NCI-H2107 (cell line): ENCODE results near the gene PRKCE.

Experiments
- DNase-seq: peaks from one replicate; lab custom pipeline; 2025; lab: John Stamatoyannopoulos, UW

PRKCE gene

DNA sequence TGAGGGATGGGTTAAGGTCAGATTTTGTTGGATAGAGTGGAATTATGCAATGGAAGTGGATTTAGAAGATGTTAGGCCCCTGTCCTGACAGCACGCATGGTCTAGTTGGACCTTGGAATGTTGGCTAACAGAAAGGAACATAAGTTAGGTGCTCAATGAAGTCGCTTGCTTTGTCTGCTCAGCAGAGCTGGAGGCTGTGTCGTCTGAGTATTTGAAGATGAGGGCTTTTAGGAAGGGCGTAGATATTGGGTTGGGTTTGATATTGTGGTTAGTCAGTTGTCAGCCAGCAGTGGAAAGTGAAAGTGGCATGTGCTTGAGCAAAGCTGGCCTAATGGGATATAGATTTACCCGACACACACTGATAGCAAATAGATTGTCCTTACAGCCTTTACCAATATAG lies 239.3 kb downstream of the PRKCE start:
- peak; percentile 34 for DNase-seq

DNA sequence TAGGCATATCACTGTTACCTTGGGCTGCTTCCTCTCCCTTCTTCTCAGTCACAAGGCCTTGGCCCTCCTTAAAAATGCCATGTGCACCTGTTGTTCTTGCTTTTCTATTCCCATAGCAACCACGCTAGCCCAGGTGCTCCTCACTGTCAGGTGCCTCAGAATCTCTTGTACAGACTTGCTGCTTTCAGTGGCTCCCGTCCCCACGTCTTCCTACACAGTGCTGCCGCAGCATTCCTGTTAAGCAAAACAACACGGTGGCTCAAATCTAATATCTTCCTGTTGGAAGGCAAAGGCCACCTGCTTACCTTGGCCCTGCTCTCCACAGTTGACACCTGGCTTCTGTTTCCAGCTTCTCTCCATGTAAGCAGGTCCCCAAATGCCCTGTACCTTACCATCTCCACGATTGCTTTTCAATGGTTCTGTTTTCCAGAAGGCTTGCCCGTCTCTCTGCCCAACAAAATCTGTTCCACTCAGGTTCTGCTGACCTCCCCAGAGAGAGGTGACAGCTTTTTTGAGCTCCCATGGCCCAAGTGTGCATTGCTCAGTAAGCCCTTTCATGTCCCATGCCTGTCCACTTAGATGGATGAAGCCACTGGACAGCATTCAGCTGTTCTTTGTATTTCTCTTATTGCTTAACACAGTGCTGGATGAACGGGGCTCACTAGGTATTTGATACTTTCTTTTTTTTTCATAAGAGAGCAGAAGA lies 240.4 kb downstream of the PRKCE start:
- peak; percentile 63 for DNase-seq

DNA sequence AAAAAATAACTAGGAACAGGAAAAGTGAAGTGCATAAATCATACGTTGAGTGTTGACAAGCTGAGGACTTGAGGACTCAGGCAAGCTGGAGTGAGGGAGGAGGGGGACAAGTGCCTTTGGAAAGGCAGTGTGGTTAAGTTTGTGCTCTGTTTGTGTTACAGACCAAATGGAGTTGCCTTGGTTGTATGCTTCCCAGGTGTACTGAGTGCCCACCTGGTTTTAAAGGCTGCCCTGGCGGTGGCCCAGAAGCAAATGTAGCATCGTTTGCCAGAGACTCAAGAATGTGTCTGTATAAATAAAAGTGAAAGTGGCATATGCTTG lies 240.9 kb downstream of the PRKCE start:
- DNase-seq = peak; percentile 61

DNA sequence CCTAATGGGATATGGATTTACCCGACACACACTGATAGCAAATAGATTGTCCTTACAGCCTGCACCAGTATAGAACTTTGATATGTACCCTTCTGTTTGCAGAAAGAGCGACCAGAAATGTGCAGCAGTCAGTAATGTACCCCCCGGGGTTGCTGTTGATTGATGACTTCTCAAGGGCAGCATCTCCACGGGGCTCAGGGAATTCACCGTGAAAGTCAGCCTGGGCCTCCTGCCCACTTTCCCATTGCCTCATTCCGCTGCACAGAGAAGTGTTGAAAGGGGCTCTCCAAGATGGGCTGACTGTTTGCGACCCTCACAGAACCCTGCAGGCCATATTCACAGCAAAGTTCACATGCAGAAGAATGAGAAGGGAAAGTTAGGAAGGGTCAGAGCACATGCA lies 241.3 kb downstream of the PRKCE start:
- DNase-seq = no peak

DNA sequence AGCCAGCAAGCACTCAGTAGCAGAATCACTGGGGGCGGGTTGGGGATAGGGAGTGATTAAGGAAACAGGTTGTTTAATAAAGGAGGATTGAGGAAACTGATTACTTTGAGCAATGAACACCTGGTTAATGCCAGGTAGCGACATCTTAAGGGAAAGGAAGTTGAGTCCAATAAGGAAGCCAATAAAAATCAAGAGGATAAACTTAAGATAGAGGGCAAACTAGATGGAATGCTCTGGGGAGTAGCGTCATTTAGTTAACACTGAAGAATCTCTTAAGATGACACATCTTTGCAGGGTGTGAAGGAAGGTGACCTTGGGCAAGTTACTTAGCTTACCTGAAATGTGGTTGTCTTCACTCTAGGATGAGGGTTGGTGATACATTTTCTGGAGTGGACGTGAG lies 242.7 kb downstream of the PRKCE start:
- DNase-seq = no peak

DNA sequence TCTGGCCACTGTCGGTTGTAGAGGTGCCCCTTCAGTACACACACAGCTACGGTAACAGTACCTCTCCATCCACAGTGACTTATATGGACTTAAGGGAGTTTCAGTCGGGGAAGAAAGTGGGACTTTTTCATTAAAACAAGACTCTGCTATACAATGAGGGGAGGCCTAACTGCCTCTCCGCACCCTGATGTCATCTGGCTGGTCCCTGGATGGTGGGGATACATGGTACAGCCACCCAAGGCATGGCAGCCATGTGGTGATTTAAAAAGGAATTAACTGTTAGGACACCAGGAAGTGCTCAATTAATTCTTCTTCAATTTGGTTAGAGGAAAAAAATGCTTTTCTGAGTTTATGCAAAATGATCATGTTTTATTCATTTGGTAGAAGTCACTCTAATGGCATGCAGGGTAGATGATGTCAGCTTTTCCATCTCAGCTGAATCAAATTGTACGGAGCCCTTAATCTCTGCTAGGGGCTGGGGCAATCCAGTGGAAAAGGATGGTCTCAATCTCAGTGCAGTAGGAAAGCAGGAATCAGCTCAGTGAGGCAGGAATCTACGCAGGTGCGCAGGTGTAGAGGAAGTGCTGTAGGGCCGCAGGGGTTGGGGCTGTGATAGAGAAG lies 243.9 kb downstream of the PRKCE start:
- DNase-seq = no peak

DNA sequence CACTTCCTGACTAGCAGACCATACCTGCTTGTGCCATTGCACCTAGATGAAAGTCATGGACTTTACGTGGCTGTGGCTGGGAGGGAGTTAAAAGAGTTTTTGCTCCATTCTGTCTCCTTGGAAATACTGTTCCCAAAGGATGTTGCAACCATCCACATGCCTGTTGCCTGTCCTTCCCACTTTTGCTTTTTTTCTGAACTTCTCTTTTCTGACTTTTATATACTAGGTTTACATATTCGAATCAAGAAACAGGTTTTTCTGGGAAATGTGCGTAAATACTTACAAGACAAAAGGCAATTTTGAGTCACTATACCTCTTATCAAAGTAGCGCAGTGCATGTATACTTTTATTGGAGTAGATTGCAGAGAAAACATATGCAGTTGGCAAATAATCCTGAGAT lies 244.8 kb downstream of the PRKCE start:
- DNase-seq = no peak

DNA sequence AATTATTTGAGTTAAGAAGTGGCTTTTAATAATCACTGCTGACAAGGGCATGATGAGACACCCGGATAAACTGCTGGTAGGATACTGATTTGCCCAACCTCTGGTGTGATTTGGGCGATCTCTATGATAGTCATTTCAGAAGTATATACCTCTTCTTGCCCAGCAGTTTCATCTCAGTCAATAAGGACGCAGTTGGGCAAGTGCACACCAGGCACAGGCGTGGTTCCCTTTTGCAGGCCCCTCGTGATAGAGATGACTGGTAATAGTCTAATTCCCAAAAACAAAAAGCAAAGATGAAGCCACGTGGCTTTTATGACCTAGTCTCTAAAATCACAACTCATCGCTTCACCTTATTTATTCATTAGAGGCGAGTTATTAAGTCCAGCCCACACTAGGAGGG lies 246.4 kb downstream of the PRKCE start:
- no peak for DNase-seq

DNA sequence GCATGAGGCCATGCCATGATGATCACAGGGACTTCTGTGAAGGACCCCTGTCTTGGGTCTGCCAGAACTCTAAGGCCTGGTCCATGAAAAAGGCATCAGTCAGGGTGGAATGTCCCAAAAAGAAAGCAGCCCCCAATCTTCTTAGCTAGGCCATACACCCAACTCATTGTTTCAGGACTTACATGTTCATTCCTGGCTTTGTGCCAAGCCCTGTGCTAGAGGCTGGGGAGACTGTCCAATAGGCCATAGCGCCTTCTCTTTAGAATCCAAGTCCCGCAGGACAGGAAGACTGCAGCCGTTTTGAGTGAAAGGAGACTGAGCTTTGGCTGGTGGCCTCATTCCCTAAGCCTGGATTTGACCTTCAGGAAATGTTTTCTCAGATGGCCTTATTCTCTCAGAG lies 247.3 kb downstream of the PRKCE start:
- DNase-seq = no peak

DNA sequence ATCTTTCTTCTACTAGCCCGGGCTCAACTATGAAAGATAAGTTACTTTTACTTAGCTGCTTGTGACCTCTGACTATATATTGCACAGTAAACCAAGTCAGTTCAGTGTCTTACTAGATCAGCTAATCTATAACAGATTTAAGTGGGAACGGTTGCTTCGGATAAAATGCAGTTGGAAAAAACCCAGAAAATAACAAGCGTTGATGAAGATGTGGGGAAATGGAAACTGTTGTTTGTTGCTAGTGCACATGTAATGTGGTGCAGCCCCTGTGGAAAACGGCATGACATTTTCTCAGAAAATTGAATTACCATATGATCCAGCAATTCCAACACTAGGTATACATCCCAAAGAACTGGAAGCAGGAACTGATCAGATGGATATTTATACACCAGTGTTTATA lies 248.5 kb downstream of the PRKCE start:
- DNase-seq = no peak

DNA sequence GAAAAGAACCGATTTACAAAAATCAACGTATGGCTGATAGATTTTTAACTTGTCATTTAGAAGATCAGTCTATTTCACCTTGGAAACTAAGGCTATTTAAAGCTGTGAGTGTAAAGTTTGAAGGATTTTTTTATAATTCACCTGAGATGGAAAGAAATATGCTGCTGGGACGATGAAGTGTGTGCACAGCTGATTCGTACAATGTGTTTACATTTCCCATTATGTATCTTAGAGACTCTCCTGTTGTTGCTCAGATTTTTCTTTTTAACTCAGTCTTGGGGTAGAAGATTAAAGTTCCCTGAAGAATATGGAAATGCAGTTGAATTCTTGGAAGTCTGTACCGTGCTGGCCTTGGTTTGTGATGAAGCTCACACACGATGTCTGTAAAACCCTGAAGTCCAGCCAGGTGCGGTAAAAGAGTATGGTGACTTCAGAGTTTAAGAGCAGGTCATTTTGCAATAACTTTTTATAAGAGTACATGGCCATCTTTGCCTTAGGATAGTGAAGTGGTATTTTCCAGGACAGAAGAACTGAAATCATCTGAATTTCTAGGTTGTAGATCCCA lies 250.1 kb downstream of the PRKCE start:
- DNase-seq = no peak

DNA sequence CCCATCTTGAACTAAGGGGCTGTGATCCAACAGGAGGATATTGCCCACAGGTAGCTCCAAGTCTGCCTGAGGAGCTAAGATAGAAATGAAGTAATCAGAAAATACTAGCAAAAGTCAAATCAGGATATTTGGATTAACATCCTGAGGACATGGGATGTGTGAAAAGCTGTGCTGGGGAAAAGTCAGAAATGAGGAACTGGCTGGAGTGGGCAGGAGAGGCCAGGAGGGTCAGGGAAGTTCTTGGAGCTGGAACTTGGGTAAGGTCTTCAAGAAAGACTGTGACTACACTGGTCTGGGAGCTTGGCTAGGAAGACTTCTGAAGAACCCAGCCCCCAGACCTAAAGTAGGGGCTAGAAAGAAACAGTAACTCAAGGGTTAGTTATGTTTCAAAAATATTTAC lies 250.9 kb downstream of the PRKCE start:
- DNase-seq = no peak

DNA sequence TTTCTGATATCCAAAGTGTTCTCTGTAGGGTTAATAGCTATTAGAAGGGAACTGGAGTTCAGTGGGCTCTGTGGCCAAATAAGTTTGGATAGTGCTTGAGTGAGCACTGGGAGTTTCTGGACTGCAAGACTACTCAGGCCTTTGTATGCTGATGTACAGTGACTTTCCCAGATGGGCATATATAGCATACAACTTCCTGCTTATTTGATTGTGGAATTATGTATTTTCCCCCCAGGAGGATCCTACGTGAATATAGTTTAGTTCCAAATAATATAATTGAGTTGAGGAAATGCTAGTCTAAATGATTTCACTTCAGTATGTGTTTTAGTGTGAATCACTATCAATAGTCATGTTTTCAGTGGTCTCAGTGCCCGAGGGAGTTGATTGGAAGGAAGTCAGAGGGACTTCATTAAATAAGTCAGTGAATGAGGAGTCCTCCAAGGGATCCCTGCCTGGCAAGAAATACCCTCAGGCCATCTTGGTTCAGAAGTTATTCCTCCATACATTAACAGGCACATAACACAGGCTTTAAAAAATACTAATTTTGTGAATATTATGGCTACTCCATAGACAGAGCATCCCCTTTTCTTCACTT lies 251.4 kb downstream of the PRKCE start:
- no peak for DNase-seq

DNA sequence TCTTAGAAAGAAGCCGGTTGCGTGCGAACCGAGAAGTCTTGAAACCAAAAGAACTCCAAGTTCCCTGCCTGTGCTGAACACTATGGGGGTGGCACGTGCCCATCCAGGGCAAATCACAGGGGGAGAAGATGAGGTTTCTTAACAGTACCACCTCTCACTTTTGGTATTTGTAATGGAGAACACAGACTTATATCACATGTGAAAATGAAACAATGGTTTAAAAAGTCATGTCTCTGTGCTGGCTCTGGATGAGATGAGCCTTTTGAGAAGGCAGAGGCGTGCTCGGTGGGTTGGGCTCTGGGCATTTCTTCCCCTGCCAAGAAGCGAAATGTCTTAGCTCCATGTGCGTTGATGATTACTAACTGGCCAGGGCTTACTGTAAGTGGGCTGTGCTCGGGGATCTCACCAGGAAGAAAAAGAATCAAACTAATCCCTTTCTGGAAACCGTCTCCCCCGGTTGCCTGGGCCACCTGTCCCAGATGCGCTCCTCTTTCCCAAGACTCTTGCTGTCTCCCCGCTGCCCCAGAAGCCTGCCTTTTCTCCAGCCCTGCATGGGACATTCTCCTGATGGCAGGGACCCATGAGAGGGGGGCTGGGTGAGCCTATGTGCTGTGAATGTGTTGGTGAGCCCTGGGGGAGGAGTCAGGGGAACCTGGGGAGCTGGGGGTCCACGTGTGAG lies 252.9 kb downstream of the PRKCE start:
- DNase-seq = no peak

DNA sequence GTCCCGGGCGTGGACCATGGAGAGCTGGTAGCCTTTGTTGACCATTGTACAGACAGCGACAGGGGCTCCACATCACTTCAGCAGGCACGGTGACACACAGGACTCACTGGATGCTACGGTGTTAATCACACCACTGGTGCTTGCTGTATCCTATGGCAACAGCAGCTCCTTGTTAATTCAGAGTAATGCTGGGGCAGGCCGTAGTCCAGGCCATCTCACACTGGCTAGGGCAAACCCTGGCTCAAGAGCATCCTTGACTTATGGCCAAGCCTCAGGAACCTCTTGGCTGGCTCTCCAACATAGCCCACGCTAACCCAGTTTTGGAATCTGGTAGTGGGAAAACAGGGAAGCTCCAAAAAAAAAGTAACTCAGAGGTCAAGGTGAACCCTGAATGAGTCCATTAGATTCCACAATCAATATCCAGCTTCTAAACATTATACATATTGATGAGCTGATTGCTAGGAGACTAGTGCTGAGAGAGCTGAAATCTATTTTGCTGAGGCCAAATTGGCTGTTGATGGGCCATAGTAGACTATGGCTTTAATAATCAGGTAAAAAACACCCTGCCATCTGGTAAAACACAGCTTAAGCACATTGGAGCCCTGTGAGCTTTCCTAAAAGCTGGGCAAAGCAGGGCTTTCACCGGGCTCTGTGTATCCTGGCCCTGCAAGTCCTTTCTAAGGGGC lies 253.6 kb downstream of the PRKCE start:
- DNase-seq = no peak

DNA sequence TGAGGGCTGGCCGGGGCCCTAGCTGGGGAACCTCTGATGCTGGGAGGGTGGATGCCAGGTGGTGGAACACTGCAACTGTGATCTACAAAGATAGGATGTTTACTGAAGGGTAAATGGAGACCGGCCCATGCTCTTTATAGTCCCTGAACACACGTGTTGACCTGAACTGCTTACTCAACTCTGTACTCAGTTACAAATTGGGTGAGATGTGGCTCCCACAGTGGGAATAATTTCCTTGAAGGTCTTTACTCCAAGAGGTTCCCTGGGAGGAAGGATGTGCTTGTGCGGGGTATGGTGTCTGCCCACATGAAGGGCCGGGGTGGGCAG lies 254.1 kb downstream of the PRKCE start:
- DNase-seq = no peak

DNA sequence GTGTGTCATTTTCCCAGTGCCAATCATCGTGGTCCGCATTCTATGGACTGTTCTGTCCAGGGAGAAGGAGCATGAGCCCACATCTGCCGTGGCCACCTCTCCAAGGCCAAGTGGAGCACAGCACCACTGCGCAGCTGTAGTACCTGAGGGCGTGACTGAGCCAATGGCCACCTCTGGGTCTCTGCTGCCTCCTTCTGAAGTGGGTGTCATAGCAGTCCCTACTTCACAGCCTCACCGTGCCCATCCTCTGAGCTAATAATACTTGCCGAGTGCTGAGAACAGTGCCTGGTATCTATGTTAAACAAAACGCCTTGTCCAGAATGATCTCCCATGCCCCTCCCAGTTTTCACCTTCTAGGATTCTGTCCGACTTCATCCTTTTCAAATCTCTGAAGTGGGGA lies 256.1 kb downstream of the PRKCE start:
- no peak for DNase-seq

DNA sequence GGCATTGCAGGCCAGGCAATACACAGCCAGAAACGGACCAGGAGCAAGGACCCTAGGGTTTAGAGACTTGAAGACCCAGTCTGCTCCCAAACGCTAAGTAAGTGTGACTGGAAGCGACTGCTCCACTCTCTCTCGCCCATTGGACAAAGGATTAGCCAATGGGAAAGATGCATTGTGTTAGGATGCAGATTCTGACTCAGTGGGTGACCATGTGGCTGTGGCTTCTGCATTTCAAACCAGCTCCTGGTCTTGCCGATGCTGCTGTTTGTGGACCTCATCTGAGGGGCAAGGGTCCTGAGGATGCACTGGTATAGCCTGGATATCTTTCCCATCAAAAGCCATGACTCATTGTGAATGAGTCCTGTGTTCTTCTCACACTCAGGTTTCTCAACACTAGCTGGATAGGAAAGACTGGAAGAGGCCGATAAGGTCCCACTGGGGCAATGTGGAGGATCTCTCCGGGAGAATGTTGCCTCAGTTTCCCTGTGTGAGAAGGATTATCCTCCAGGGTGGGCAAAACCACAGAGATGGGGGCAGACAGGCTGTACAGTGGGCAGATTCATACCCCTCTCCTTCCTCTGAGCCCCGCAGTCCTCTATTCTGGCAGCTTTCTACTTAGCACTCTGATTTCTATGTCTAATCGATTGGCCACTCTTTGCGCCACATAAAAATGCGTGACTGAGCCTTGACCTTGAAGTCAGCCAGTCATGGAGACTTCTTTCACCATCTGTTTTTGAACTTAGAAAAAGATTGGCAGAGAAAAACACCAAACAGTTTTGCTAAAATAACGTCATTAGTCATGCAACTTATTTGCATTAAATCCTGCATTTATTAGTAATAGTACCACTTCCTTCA lies 257.1 kb downstream of the PRKCE start:
- DNase-seq = no peak

DNA sequence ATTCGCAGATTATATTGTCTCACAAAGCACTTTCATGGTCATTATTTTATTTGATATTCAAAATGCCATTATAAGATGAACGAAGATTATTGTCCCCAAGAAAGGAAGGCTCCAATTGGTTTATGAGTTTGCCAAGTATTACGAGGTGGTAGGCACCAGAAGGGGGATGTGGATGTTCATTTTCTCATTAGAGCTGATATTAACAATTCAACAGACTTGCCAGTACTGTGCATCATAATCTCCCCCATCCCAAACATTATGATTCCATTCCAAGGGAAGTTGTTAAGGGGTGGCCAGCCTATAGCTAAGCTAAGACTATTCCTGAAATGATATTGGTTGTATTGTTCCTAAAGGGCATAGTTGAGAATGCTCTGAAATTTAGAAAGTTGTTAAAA lies 257.7 kb downstream of the PRKCE start:
- no peak for DNase-seq

DNA sequence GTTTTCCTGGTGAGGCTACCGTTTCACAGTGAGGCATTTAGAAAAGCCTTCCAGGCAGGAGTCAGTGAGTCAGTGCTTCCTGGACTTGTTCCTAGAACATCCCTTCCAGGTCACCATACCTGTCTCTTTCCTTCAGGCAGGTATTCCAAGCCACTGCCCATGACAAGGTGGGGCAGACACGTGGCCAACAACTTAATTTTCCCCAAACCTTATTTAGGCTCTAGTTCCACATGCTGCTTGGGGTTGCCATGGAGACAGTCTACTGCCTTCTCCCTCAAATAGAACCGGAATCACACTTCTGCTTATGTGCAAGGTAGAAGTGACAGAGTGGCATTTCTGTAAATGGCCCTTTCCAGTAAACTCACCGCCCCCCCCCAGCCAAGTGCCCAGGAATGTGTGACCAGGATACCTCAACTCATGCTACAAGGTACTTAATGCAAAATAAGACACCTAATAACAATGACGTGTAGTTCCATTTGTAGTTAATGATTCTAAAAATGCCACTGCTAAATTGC lies 258.3 kb downstream of the PRKCE start:
- no peak for DNase-seq

DNA sequence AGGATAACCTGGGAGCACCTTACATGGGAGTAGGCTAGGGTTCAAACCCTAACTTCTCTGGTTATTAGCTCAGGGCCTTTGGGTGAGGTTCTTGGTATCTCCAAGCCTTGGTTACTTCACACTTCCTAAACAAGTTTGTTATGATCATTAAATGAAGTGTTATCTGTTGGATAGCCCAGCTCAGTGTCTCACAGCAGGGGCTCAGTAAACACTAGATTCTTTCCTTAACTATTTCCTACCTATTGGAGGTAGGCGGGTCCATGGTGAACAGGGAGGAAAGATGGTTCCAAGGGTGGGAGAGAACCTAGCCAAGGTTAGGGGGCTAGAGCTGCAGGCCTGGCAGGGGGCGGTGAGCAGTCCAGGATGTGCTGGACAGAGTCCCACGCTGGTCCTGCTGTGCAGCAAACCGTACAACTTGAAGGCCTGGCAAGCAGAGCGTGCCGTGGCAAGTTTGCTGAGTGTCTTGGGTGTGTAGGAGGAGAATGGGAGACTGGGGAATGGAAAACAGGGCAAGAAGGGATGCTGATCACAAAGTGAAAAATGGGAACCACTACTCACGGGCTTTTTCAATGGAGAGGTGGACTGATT lies 259.1 kb downstream of the PRKCE start:
- no peak for DNase-seq
